Lower lobe of right lung (tissue), 2 donors: ENCODE data around the gene RALY. TPM values are rescaled to one million over a fixed set of nuclear protein-coding genes. Genes with fewer than 3 reads are reported as not detected.

Experiments
- ATAC-seq, 2 donors: fragments of 200-7000 bp; cut with Tn5 transposase; one replicate each; pipeline ENCODE4 v1.9.1; 2020 to 2022; ENCODE audit warnings: mild to moderate bottlenecking in 2 of 2, moderate library complexity in 2 of 2
- DNase-seq: peaks from one replicate; pipeline ENCODE4 v3.0.0-alpha.2; 2020
- H3K27ac ChIP-seq: fragments of 200-600 bp; one replicate; pipeline ENCODE4 v1.8.0; 2022
- H3K27me3 ChIP-seq: fragments of 200-600 bp; one replicate; pipeline ENCODE4 v1.8.0; 2022; ENCODE audit warnings: low read depth
- H3K36me3 ChIP-seq: fragments of 200-600 bp; one replicate; pipeline ENCODE4 v1.8.0; 2022; ENCODE audit warnings: mild to moderate bottlenecking
- H3K4me1 ChIP-seq: fragments of 200-600 bp; one replicate; pipeline ENCODE4 v1.8.0; 2022
- H3K4me3 ChIP-seq: fragments of 200-600 bp; one replicate; pipeline ENCODE4 v1.8.0; 2022; ENCODE audit warnings: mild to moderate bottlenecking
- H3K9me3 ChIP-seq: fragments of 200-600 bp; one replicate; pipeline ENCODE4 v1.8.0; 2022
- intact Hi-C: fragments of 100-400 bp; cut with DNase I; formaldehyde crosslinking; loops from one replicate; pipeline ENCODE4 v1.11.0; 2022
- total RNA-seq: library from RNA; stranded (reverse); fragmentation: NEBNext Ultra II Directional; extraction: Animal tissue kit (Norgen Biotek cat#: 25700); gene quantifications from one replicate; pipeline ENCODE4 v1.2.1, GENCODE V29; 2021
- TF ChIP-seq, protein P1 (sequence below): fragments of 200-600 bp; IDR thresholded peaks from one replicate; pipeline ENCODE4 v1.8.0; 2022; ENCODE audit warnings: antibody characterized with exemption, mild to moderate bottlenecking
- donor health status: DM: no; HTN: yes; CAD: no; lungs with severe emphysema.

RALY gene
- total RNA-seq, 1 donor from 2014 or later: 124 TPM

DNA sequence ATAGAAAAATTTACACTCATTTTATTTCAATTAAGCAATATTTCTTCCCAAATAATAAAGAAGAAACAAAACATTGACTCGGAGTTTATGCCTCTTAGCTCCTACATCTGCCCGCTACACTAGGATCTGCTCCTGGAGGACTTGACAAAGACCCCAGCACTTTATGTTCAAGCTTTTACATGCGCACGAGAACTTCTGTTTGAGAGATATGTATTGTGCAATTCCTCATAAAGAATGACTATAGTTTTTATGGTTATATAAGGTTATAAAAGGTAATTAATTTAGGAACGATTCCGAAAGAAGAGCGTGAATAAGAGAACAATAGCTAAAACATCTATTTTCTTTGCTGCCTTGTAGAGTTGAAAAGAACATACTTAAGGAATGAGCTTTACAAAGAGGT lies 12.4 kb upstream of the RALY start:
- no peaks in the 10 kb centered on the region for H3K4me1 ChIP-seq
- DNase-seq (no peak), ATAC-seq (no peak)
- H3K9me3 ChIP-seq: no peaks in the 10 kb centered on the region
- intact Hi-C loops: no loop called here
- H3K4me3 ChIP-seq: no peak overlapping the region
- no peaks in the 10 kb centered on the region for H3K27me3 ChIP-seq
- no peaks in the 10 kb centered on the region for H3K36me3 ChIP-seq
- no peak overlapping the region for H3K27ac ChIP-seq
- TF ChIP-seq, protein P1, sequence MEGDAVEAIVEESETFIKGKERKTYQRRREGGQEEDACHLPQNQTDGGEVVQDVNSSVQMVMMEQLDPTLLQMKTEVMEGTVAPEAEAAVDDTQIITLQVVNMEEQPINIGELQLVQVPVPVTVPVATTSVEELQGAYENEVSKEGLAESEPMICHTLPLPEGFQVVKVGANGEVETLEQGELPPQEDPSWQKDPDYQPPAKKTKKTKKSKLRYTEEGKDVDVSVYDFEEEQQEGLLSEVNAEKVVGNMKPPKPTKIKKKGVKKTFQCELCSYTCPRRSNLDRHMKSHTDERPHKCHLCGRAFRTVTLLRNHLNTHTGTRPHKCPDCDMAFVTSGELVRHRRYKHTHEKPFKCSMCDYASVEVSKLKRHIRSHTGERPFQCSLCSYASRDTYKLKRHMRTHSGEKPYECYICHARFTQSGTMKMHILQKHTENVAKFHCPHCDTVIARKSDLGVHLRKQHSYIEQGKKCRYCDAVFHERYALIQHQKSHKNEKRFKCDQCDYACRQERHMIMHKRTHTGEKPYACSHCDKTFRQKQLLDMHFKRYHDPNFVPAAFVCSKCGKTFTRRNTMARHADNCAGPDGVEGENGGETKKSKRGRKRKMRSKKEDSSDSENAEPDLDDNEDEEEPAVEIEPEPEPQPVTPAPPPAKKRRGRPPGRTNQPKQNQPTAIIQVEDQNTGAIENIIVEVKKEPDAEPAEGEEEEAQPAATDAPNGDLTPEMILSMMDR: no peak

DNA sequence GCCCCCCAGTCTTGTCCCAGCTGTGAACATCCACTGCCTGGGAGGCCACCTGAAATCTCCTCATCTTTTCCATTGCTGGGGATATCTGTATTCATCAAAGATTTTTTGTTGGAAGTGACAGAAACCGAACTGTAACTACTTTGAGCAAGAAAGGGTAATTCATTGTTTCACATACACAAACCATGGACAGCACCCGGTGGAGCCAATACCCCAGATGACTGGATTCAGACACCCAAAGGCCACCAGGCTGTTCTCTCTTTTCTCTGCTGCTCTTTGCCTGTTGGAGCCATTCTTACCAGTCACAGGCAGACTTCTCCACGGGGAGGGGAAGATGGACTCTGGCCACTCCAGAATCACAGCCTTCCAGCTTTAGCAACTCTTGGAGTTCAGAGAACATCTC lies 11.7 kb upstream of the RALY start:
- TF ChIP-seq, protein P1: no peak
- no peaks in the 10 kb centered on the region for H3K9me3 ChIP-seq
- no peak overlapping the region for H3K4me3 ChIP-seq
- no peaks in the 10 kb centered on the region for H3K27me3 ChIP-seq
- intact Hi-C loops: no loop called here
- H3K27ac ChIP-seq: no peak overlapping the region
- no peaks in the 10 kb centered on the region for H3K36me3 ChIP-seq
- DNase-seq: no peak
- ATAC-seq: no peak
- H3K4me1 ChIP-seq: no peaks in the 10 kb centered on the region

DNA sequence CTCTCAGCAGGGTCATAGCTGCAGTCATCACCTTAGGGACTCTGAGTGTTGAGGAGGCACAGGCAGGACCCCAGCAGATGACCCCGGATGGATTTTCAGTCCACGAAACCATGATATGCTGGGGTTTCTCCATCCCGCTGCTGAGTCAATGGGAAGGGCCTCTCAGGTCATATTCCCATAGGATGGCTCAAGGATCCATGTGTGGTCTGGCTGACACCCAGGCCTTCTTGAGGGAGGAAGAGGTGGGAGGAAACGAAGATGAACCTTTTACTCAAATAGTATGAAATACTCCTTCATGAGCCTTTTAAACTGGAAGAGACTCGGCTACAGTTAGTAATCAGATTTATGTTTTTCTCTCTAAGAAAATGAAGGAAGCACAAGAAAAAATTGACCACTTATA lies 10.3 kb upstream of the RALY start:
- no peak for ATAC-seq
- intact Hi-C loops: no loop called here
- DNase-seq: no peak
- H3K27ac ChIP-seq: no peak overlapping the region
- no peaks in the 10 kb centered on the region for H3K9me3 ChIP-seq
- no peak overlapping the region for H3K4me3 ChIP-seq
- H3K36me3 ChIP-seq: no peaks in the 10 kb centered on the region
- H3K4me1 ChIP-seq: no peaks in the 10 kb centered on the region
- no peaks in the 10 kb centered on the region for H3K27me3 ChIP-seq
- TF ChIP-seq, protein P1: no peak

DNA sequence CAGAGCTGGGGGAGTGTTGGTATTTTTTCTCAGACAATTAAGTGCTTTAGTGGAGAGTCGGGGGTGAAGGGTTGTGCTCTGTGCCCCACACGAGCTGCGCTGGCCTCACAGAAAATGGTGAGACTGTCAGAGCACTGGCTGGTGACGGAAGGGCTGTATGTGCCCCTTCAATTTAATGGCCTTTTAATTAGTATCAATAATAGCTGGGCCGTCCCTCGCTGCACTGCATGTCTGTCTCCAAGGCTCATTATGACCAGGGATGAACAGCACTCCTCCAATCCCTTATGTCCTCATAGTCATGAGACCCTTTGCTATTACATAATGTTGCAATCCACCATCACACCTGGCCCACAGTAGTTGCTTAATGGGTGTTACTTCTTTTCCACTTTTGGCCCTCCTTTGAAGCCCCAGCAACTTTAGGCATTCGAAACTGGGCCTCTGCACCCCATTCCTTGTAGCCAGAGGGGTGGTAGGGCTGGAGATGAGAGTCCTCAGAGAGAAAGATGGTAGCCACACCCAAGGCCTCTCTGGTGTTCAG lies 9.5 kb upstream of the RALY start:
- ATAC-seq: no peak
- intact Hi-C loops: no loop called here
- H3K27me3 ChIP-seq: no peaks in the 10 kb centered on the region
- no peaks in the 10 kb centered on the region for H3K9me3 ChIP-seq
- no peaks in the 10 kb centered on the region for H3K36me3 ChIP-seq
- DNase-seq: no peak
- no peaks in the 10 kb centered on the region for H3K4me1 ChIP-seq
- TF ChIP-seq, protein P1: no peak
- H3K4me3 ChIP-seq: no peak overlapping the region
- H3K27ac ChIP-seq: no peak overlapping the region

DNA sequence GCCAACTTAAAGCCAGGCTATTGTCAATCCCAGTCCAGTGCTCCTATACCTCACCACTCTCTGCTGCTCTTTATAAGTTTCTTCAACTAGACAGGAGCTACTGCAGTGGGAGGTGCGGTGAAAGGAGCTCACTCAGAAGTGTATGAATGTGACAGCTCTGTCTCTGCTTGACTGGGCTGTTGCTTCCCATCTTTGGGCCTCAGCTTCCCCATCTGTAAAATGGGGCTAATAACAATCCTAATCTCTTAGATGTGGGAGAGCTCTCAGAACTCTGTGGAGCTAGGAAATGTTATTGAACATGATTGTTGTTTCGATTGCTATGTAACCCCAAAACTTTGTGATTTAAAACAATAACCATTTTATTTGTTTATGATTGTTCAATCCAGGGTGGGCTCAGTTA lies 8.4 kb upstream of the RALY start:
- ATAC-seq: no peak
- TF ChIP-seq, protein P1: no peak

DNA sequence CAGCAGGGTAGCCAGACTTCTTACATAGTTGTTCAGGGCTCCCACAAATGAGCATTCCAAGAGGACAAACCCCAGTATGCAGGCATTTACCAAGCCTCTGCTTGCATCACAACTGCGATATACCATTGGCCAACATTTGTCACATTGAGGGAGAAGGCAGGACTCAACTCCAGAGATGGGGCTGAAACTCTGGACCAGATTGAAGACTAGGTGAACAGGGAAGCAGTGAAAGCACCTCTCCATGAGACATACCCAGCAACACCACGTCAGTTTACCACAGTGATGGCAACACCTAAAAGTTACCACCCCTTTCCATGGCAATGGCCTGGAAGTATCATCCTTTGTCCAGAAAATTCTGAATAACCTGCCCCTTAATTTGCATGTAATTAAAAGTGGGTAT lies 7.9 kb upstream of the RALY start:
- H3K4me1 ChIP-seq: peaks cover 2% of the 10 kb centered on the region
- no peaks in the 10 kb centered on the region for H3K36me3 ChIP-seq
- H3K27me3 ChIP-seq: no peaks in the 10 kb centered on the region
- DNase-seq: no peak
- no peak overlapping the region for H3K27ac ChIP-seq
- TF ChIP-seq, protein P1: no peak
- H3K9me3 ChIP-seq: no peaks in the 10 kb centered on the region
- no peak overlapping the region for H3K4me3 ChIP-seq
- no peak for ATAC-seq
- intact Hi-C loops: no loop called here

More for the DNA sequence above, 8.4 kb upstream of the RALY start:
- Histone ChIP-seq H3K4me3 (no peak overlapping the region), H3K4me1 (no peaks in the 10 kb centered on the region), H3K27me3 (no peaks in the 10 kb centered on the region), H3K27ac (no peak overlapping the region), H3K9me3 (no peaks in the 10 kb centered on the region), H3K36me3 (no peaks in the 10 kb centered on the region)
- no peak for DNase-seq
- intact Hi-C loops: no loop called here
